GM23338 (cell line): ENCODE data around the gene PAQR4. TPM values are rescaled to one million over a fixed set of nuclear protein-coding genes. Genes with fewer than 3 reads are reported as not detected.

ENCODE experiments used
- ATAC-seq: fragments of 200-7000 bp; cut with Tn5 transposase; 3 replicates; pipeline ENCODE4 v1.9.1; 2020
- DNase-seq: peaks from one replicate; pipeline ENCODE4 v3.0.0-alpha.2; 2015; ENCODE audit warnings: low spot score
- H2AFZ ChIP-seq: fragments of 200-600 bp; sonication (generic); 2 replicates; pipeline ENCODE4 v1.8.0; 2016; ENCODE audit warnings: antibody characterized with exemption, mild to moderate bottlenecking, moderate library complexity
- H3F3A ChIP-seq: fragments of 200-600 bp; sonication (generic); replicated peaks from 2 replicates; pipeline ENCODE4 v1.8.0; 2017; ENCODE audit warnings: antibody characterized with exemption, mixed run types, low read depth
- H3K27ac ChIP-seq: fragments of 200-600 bp; sonication (generic); 2 replicates; pipeline ENCODE4 v1.6.1; 2016; ENCODE audit warnings: low read depth
- H3K27me3 ChIP-seq: fragments of 200-600 bp; sonication (generic); 2 replicates; pipeline ENCODE4 v1.8.0; 2016; ENCODE audit warnings: mild to moderate bottlenecking, mixed run types, moderate library complexity; ENCODE audit not compliant: insufficient read depth
- H3K36me3 ChIP-seq: fragments of 200-600 bp; sonication (generic); 2 replicates; pipeline ENCODE4 v1.8.0; 2016; ENCODE audit warnings: mild to moderate bottlenecking; ENCODE audit not compliant: insufficient read depth
- H3K4me1 ChIP-seq: fragments of 200-600 bp; sonication (generic); 2 replicates; pipeline ENCODE4 v1.8.0; 2016; ENCODE audit warnings: mild to moderate bottlenecking, moderate library complexity; ENCODE audit not compliant: insufficient read depth
- H3K4me2 ChIP-seq: fragments of 200-600 bp; sonication (generic); 2 replicates; pipeline ENCODE4 v1.7.1; 2017; ENCODE audit warnings: mixed run types
- H3K4me3 ChIP-seq: fragments of 200-600 bp; sonication (generic); 2 replicates; pipeline ENCODE4 v1.6.1; 2016; ENCODE audit warnings: mixed run types
- H3K79me2 ChIP-seq: fragments of 200-600 bp; sonication (generic); replicated peaks from 2 replicates; pipeline ENCODE4 v1.8.0; 2017; ENCODE audit warnings: mild to moderate bottlenecking; ENCODE audit not compliant: insufficient read depth
- H3K9me2 ChIP-seq: fragments of 200-600 bp; sonication (generic); 2 replicates; pipeline ENCODE4 v1.8.0; 2017; ENCODE audit not compliant: insufficient read depth
- H4K20me1 ChIP-seq: fragments of 200-600 bp; sonication (generic); replicated peaks from 2 replicates; pipeline ENCODE4 v1.8.0; 2017; ENCODE audit warnings: mild to moderate bottlenecking; ENCODE audit not compliant: insufficient read depth
- H3K27ac Mint-ChIP-seq: 2 replicates; pipeline ENCODE4 v1.8.0; 2020; ENCODE audit warnings: inconsistent platforms, mild to moderate bottlenecking, moderate library complexity, mixed read lengths
- H3K27me3 Mint-ChIP-seq: 3 replicates; pipeline ENCODE4 v1.8.0; 2022; ENCODE audit warnings: low read depth, mild to moderate bottlenecking, moderate library complexity, mixed read lengths, inconsistent platforms; ENCODE audit not compliant: insufficient read depth, poor library complexity
- H3K36me3 Mint-ChIP-seq: 3 replicates; pipeline ENCODE4 v1.8.0; 2021; ENCODE audit warnings: low read depth, mild to moderate bottlenecking, inconsistent platforms, moderate library complexity, mixed read lengths
- H3K4me1 Mint-ChIP-seq: 3 replicates; pipeline ENCODE4 v1.8.0; 2020; ENCODE audit warnings: mild to moderate bottlenecking, inconsistent platforms, mixed read lengths
- H3K4me3 Mint-ChIP-seq: 3 replicates; pipeline ENCODE4 v1.8.0; 2021; ENCODE audit warnings: moderate library complexity, mild to moderate bottlenecking, inconsistent platforms, mixed read lengths
- H3K9me3 Mint-ChIP-seq: 3 replicates; pipeline ENCODE4 v1.8.0; 2020; ENCODE audit warnings: moderate library complexity, mild to moderate bottlenecking, inconsistent platforms, mixed read lengths
- CREB1 ChIP-seq: fragments of 250-450 bp; sonication (Bioruptor Pico); IDR thresholded peaks from 2 replicates; pipeline ENCODE4 v1.5.0; 2020; ENCODE audit warnings: low read depth, mild to moderate bottlenecking, moderate library complexity
- CTCF ChIP-seq, 2 experiments: fragments of 200-600 bp in 1 of 2; sonication (generic) in 1 of 2; conservative IDR thresholded peaks; 2 replicates each; pipeline versions ENCODE4 v1.5.1 to v1.6.1; 2016 to 2017; ENCODE audit warnings: antibody characterized with exemption in 2 of 2, low read depth in 2 of 2, mild to moderate bottlenecking in 2 of 2, moderate library complexity in 1 of 2
- ETS1 ChIP-seq: IDR thresholded peaks from 2 replicates; pipeline ENCODE4 v1.6.1; 2016; ENCODE audit warnings: antibody characterized with exemption
- EZH2 ChIP-seq: fragments of 200-600 bp; sonication (generic); IDR thresholded peaks from one replicate; pipeline ENCODE4 v1.8.0; 2017; ENCODE audit warnings: antibody characterized with exemption, mild to moderate bottlenecking, low read depth; ENCODE audit not compliant: unreplicated experiment
- EZH2phosphoT487 ChIP-seq: fragments of 200-600 bp; sonication (generic); IDR thresholded peaks from one replicate; pipeline ENCODE4 v1.8.1; 2018; ENCODE audit warnings: antibody characterized with exemption; ENCODE audit not compliant: unreplicated experiment
- JUNB ChIP-seq: IDR thresholded peaks from one replicate; pipeline ENCODE4 v1.6.1; 2016; ENCODE audit warnings: antibody characterized with exemption; ENCODE audit not compliant: unreplicated experiment
- POLR2AphosphoS5 ChIP-seq: IDR thresholded peaks from 2 replicates; pipeline ENCODE4 v1.6.1; 2016; ENCODE audit warnings: antibody characterized with exemption, low read depth
- REST ChIP-seq: IDR thresholded peaks from one replicate; pipeline ENCODE4 v1.6.1; 2018; ENCODE audit warnings: antibody characterized with exemption; ENCODE audit not compliant: unreplicated experiment
- STAT1 ChIP-seq: IDR thresholded peaks from one replicate; pipeline ENCODE4 v1.6.1; 2016; ENCODE audit warnings: antibody characterized with exemption; ENCODE audit not compliant: unreplicated experiment
- ZNF114 ChIP-seq: fragments of 250-450 bp; sonication (Bioruptor Pico); IDR thresholded peaks from 2 replicates; pipeline ENCODE4 v1.5.0; 2020; ENCODE audit warnings: mild to moderate bottlenecking, moderate library complexity
- ZNF331 ChIP-seq: fragments of 250-450 bp; sonication (Bioruptor Pico); IDR thresholded peaks from 2 replicates; pipeline ENCODE4 v1.5.0; 2020; ENCODE audit warnings: low read depth, mild to moderate bottlenecking, moderate library complexity
- polyA plus RNA-seq: library from polyadenylated mRNA; unstranded; fragments of >200 nt; fragmentation: Nextera tagmentation; extraction: Ambion mirVana; gene quantifications from 2 replicates; pipeline ENCODE4 v1.2.1, GENCODE V29; 2016
- total RNA-seq: library from RNA; depleted of rRNA; stranded (reverse); fragments of >200 nt; shearing (Covaris generic); gene quantifications from 2 replicates; pipeline ENCODE4 v1.2.3, GENCODE V29; 2014

PAQR4 gene
- total and polyA plus RNA-seq, 2 experiments from 2014 or later, result 7.0 to 29.3 TPM

- H4K20me1 ChIP-seq, result no peaks in the 10 kb centered on the region
- peaks cover 36% of the 10 kb centered on the region for H3K4me1 Mint-ChIP-seq
- no peak for ATAC-seq
- no peaks in the 10 kb centered on the region for H3K36me3 Mint-ChIP-seq
- H3K4me3 ChIP-seq, result no peak overlapping the region
- H3K27ac Mint-ChIP-seq, result no peak overlapping the region
- no peak overlapping the region for H3K27ac ChIP-seq
- H3K36me3 ChIP-seq, result no peaks in the 10 kb centered on the region
- H3F3A ChIP-seq, result peaks cover 5% of the 10 kb centered on the region; the same call in 1 of the 2 replicates
- H3K4me1 ChIP-seq, result peaks cover 28% of the 10 kb centered on the region
- TF ChIP-seq ZNF114 (CRISPR knock-in tag), result no peak
- no peak for TF ChIP-seq REST
- peaks cover 9% of the 10 kb centered on the region for H3K27me3 Mint-ChIP-seq
- no peaks in the 10 kb centered on the region for H3K9me2 ChIP-seq
- no peak for DNase-seq
- H3K9me3 Mint-ChIP-seq, result no peaks in the 10 kb centered on the region; the same call in 2 of the 3 replicates
- no peaks in the 10 kb centered on the region for H3K79me2 ChIP-seq
- no peak overlapping the region for H3K4me3 Mint-ChIP-seq
- H2AFZ ChIP-seq, result no peak overlapping the region
- no peaks in the 10 kb centered on the region for H3K27me3 ChIP-seq
- H3K4me2 ChIP-seq, result no peak overlapping the region
Observed at GRCh38 chr16:2987286-2987685, 18.1 kb downstream of the PAQR4 start.

- no peaks in the 10 kb centered on the region for H3K36me3 ChIP-seq
- no peaks in the 10 kb centered on the region for H3K79me2 ChIP-seq
- Mint-ChIP-seq H3K4me3 (no peak overlapping the region), H3K27me3 (peaks cover 7% of the 10 kb centered on the region), H3K4me1 (peaks cover 32% of the 10 kb centered on the region), H3K9me3 (no peaks in the 10 kb centered on the region), H3K27ac (no peak overlapping the region), H3K36me3 (no peaks in the 10 kb centered on the region)
- no peaks in the 10 kb centered on the region for H3K27me3 ChIP-seq
- H2AFZ ChIP-seq, result no peak overlapping the region
- no peaks in the 10 kb centered on the region for H4K20me1 ChIP-seq
- no peak overlapping the region for H3K4me2 ChIP-seq
- H3K4me1 ChIP-seq, result peaks cover 24% of the 10 kb centered on the region
- H3K9me2 ChIP-seq, result no peaks in the 10 kb centered on the region
- H3K4me3 ChIP-seq, result no peak overlapping the region
- TF ChIP-seq ETS1, result no peak
- peaks cover under 1% of the 10 kb centered on the region; the same call in 1 of the 2 replicates for H3F3A ChIP-seq
- H3K27ac ChIP-seq, result no peak overlapping the region
- ATAC-seq, result no peak
- no peak for DNase-seq
Observed at GRCh38 chr16:2987833-2988232, 18.7 kb downstream of the PAQR4 start.

GRCh38 chr16:2988590-2989099 lies 19.5 kb downstream of the PAQR4 start:
- Histone ChIP-seq H3K4me1 (peaks cover 20% of the 10 kb centered on the region), H3K36me3 (no peaks in the 10 kb centered on the region), H3K79me2 (no peaks in the 10 kb centered on the region), H3K4me2 (no peak overlapping the region), H3K27ac (no peak overlapping the region), H2AFZ (no peak overlapping the region), H3F3A (no peaks in the 10 kb centered on the region; the same call in 1 of the 2 replicates), H3K27me3 (no peaks in the 10 kb centered on the region), H3K4me3 (no peak overlapping the region), H3K9me2 (no peaks in the 10 kb centered on the region), H4K20me1 (no peaks in the 10 kb centered on the region)
- Mint-ChIP-seq H3K4me3 (no peak overlapping the region), H3K36me3 (no peaks in the 10 kb centered on the region), H3K9me3 (no peaks in the 10 kb centered on the region), H3K27me3 (peaks cover 7% of the 10 kb centered on the region), H3K4me1 (peaks cover 29% of the 10 kb centered on the region), H3K27ac (no peak overlapping the region)
- no peak for DNase-seq
- ATAC-seq, result no peak
- TF ChIP-seq CTCF (conservative IDR thresholded peaks at IDR 0.05; ENCODE audit: low read depth in 2 of 2) (no peak), JUNB (no peak), EZH2 (no peak), EZH2phosphoT487 (no peak), STAT1 (no peak), CREB1 (CRISPR knock-in tag) (no peak), ETS1 (no peak), ZNF114 (CRISPR knock-in tag) (no peak), POLR2AphosphoS5 (no peak), ZNF331 (CRISPR knock-in tag) (no peak)
